ENCODE measurements around the gene CLEC11A.
A peak's percentile ranks its signal among the peaks of the same experiment; 100 is the strongest.
"Not testable (repeated sequence)": the region's sequence is repeated elsewhere in the genome, so short reads cannot be mapped to it uniquely, and the experiment has no call there.

CLEC11A gene

DNA sequence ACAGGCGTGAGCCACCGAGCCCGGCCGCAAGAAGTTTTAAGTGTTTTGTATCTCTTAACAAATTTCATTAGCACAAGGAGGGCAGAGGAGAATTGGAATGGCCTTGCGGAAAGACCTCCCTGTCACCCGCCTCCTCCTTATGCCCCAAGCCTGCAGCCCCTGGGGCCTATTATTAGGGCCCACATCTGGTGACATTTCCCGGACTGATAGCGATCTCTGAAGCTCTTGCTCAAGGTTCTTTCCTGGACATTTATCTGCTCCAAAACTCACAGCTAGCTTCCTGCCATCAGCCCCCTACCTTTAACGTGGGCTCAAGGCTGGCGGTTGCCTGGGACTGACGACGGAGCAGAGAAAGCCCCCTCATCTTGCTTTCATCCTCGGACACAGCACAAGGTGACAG is 40.4 kb downstream of the CLEC11A start:
- DNase-seq: not testable (repeated sequence)

DNA sequence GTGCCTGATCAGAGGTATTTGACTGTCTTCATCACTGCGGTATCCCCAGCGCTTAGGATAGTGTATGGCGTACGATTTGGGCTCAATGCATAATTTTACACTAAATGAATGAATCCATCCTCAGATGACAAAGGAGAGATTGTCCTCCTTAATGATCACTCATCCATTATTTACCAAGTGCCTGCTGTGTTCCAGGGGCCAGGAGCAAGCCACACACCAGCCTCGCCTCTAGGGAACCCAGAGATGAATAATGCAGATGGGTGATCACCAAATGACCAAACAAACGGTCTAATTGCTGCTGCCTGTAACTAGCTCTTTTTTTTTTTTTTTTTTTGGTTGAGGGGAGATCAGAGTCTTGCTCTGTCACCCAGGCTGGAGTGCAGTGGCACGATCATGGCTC is 41.2 kb downstream of the CLEC11A start:
- no peak for DNase-seq

DNA sequence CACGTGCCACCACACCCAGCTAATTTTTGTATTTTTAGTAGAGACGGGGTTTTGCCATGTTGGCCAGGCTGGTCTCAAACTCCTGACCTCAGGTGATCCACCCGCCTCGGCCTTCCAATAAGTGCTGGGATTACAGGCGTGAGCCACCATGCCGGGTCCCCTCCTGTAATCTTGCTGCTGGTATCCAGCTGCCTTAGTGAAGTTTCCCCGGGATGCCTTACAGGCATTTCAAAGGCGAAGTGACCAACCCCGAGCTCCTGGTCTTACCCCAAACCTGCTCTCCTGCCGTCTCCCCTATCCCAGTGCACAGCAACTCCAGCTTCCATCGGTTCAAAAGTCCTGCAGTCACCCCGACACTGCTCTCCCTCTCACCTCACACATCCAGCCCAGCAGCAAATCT is 43.6 kb downstream of the CLEC11A start:
- DNase-seq: not testable (repeated sequence)

DNA sequence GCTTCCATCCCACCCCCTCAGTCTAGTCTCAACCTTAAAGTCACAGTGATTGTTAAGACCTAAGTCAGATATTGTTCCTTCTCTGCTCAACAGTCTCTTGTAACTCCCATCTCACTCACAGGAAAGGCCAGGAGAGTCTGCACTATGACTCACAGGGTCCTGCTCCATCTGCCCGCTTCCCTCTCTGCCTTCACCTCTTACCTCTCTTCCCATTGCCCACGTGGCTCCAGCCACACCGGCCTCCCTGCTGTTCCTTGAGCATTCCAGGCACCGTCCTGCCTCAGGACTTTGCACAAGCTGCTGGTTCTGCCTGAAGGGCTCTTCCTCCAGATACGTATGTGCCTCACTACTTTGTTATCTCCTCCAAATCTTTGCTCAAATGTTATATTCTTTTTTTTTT is 44.1 kb downstream of the CLEC11A start:
- not testable (repeated sequence) for DNase-seq

DNA sequence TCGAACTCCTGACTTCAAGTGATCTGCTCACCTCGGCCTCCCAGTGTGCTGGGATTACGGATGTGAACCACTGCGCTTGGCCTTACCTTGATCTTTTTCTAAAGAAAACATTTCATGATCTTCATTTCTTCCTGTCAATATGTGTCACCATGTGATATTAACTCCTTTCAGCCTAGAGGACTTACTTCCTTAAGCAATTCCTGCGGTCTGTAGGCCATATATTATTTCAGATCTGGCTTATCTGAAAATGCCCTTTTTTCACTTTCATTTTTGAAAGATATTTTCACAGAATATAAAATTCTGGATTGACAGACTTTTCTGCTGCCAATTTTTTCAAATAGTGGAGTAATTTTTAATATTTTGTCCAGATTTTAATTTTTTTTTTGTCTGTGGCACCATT is 45.1 kb downstream of the CLEC11A start:
- DNase-seq: no peak

DNA sequence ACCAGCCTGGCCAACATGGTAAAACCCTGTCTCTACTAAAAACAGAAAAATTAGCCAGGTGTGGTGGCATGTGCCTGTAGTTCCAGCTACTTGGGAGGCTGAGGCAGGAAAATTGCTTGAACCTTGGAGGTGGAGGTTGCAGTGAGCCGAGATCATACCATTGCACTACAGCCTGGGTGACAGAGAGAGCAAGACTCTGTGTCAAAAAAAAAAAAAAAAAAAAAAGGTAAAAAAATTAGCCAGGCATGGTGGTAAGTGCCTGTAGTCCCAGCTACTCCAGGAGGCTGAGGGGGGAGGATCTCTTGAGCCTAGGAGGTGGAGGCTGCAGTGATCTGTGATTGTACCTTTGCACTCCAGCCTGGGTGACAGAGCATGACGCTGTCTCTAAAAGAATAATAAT is 47.0 kb downstream of the CLEC11A start, which contains the start of gene GPR32:
Gene GPR32 (plus strand): TSS at position 301 of the 400 bp plus-strand sequence. CDS start 137 bp downstream, outside the sequence.
- DNase-seq: not testable (repeated sequence)

DNA sequence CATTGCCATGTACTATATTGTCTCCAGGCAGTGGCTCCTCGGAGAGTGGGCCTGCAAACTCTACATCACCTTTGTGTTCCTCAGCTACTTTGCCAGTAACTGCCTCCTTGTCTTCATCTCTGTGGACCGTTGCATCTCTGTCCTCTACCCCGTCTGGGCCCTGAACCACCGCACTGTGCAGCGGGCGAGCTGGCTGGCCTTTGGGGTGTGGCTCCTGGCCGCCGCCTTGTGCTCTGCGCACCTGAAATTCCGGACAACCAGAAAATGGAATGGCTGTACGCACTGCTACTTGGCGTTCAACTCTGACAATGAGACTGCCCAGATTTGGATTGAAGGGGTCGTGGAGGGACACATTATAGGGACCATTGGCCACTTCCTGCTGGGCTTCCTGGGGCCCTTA is 47.7 kb downstream of the CLEC11A start:
- no peak for DNase-seq

DNA sequence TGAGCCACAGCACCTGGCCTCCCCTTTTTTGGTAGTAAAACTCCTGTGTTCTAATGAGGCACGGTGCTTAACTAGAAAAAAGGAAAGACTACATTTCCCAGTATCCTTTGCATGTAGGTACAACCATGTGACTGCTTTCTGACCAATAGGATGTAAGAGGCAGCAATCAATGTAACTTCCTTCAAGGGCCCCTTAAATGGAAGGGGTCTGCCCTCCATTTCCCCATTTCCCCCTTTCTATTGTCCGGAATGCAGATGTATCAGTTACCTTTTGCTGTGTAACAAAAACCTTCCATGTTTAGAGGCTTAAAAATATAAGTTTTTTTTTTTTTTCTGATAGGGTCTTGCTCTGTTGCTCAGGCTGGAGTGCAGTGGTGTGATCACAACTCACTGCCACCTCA is 49.3 kb downstream of the CLEC11A start:
- peak in 1 of 2 experiments; percentile 16 for DNase-seq

DNA sequence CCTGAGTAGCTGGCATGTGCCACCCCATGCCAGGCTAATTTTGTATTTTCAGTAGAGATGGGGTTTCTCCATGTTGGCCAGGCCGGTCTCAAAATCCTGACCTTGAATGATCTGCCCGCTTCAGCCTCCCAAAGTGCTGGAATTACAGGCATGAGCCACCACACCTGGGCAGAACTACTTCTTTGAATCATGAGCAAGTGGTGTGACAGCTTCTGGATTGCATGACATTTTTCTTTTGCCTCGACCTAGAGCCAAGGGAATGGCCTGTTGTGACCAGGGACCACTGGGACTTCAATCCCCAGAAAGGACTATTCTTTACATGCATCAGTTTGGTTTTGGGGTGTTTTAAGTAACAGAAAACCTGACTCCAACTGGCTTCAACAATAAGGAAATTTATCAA is 49.7 kb downstream of the CLEC11A start:
- not testable (repeated sequence) for DNase-seq

DNA sequence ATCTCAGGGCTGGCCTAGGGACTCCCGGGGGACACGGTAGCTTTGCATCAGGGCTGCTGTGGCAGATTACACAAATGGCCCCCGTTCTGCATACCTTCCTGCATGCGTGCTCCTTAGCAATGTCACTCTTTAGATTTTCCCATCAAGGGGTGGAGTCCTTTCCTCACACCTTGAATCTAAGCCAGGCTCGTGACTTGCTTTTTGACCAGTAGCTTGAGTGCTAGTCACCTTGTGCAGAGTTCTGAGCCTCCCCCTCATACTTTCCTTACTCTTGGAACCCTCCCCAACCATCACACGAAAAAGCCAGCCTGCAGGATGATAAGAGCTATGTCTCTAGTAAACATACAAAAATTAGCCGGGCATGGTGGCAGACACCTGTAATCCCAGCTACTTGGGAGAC is 50.3 kb downstream of the CLEC11A start:
- not testable (repeated sequence) for DNase-seq

All from SHP77 (cell line).